Erythroblast (primary cell): Measurements from ENCODE around the gene ZBP1.

Experiments used
- DNase-seq, 2 experiments: peaks; one replicate each; lab custom pipeline; 2025; lab: John Stamatoyannopoulos, UW
- GATA1 ChIP-seq: IDR thresholded peaks from 2 replicates; pipeline ENCODE4 v1.6.1; 2011; ENCODE audit warnings: low read depth, mild to moderate bottlenecking, control low read depth, low read length, moderate library complexity
- POLR2A ChIP-seq: IDR thresholded peaks from 2 replicates; pipeline ENCODE4 v1.6.1; 2011; ENCODE audit warnings: mild to moderate bottlenecking, low read length

ZBP1 gene

GRCh38 chr20:57622201-57622570 is 2.0 kb upstream of the ZBP1 start:
- no peak for DNase-seq
- TF ChIP-seq POLR2A = no peak
- TF ChIP-seq GATA1 = no peak

GRCh38 chr20:57621421-57622200 is 1.4 kb upstream of the ZBP1 start:
- no peak for TF ChIP-seq POLR2A
- no peak for TF ChIP-seq GATA1
- no peak for DNase-seq

- no peak for DNase-seq
- no peak for TF ChIP-seq GATA1
- no peak for TF ChIP-seq POLR2A
Measured at GRCh38 chr20:57620999-57621398, 773 bp upstream of the ZBP1 start.

GRCh38 chr20:57619051-57619831 is 985 bp downstream of the ZBP1 start:
- no peak for DNase-seq
- TF ChIP-seq GATA1 = no peak

GRCh38 chr20:57618764-57619050 is 1.5 kb downstream of the ZBP1 start:
- DNase-seq = no peak
- TF ChIP-seq GATA1 = no peak
- no peak for TF ChIP-seq POLR2A

GRCh38 chr20:57618091-57618763 is 2.0 kb downstream of the ZBP1 start:
- TF ChIP-seq POLR2A (no peak), GATA1 (no peak)
- no peak for DNase-seq

- DNase-seq = no peak
- no peak for TF ChIP-seq POLR2A
- no peak for TF ChIP-seq GATA1
Measured at GRCh38 chr20:57617079-57617795, 3.0 kb downstream of the ZBP1 start.

- no peak for DNase-seq
- no peak for TF ChIP-seq POLR2A
- no peak for TF ChIP-seq GATA1
Measured at GRCh38 chr20:57616143-57616951, 3.9 kb downstream of the ZBP1 start.

GRCh38 chr20:57615445-57615811 is 4.8 kb downstream of the ZBP1 start:
- TF ChIP-seq GATA1 (no peak), POLR2A (no peak)
- DNase-seq = no peak

GRCh38 chr20:57614490-57615444 is 5.5 kb downstream of the ZBP1 start:
- no peak for DNase-seq
- no peak for TF ChIP-seq POLR2A
- TF ChIP-seq GATA1 = no peak

- TF ChIP-seq GATA1 (no peak), POLR2A (no peak)
- DNase-seq = no peak
Measured at GRCh38 chr20:57613481-57613921, 6.7 kb downstream of the ZBP1 start.

GRCh38 chr20:57612916-57613315 is 7.3 kb downstream of the ZBP1 start:
- TF ChIP-seq GATA1 (no peak), POLR2A (no peak)

More at GRCh38 chr20:57612916-57613315, 7.3 kb downstream of the ZBP1 start:
- DNase-seq = no peak
